Epithelial cell of esophagus (primary cell): ENCODE data around the gene CAPZA3.
"Not testable (repeated sequence)": the region's sequence is repeated elsewhere in the genome, so short reads cannot be mapped to it uniquely, and the experiment has no call there.

ENCODE experiments used
- DNase-seq: peaks from one replicate; pipeline ENCODE4 v3.0.0; 2010; ENCODE audit warnings: low read depth
- H3K4me3 ChIP-seq: 2 replicates; pipeline ENCODE4 v1.5.1; 2011; ENCODE audit warnings: mild to moderate bottlenecking, low read length, control low read depth
- CTCF ChIP-seq: IDR thresholded peaks from 2 replicates; pipeline ENCODE4 v1.5.1; 2011; ENCODE audit warnings: low read depth, mild to moderate bottlenecking, low read length, control low read depth, inconsistent platforms; ENCODE audit not compliant: insufficient read depth; ENCODE audit errors: missing control alignments

Gene CAPZA3

GRCh38 chr12:18753481-18754123, 15.7 kb downstream of the CAPZA3 start:
- no peak overlapping the region for H3K4me3 ChIP-seq
- DNase-seq = no peak
- no peak for TF ChIP-seq CTCF

- no peak overlapping the region for H3K4me3 ChIP-seq
- no peak for DNase-seq
- TF ChIP-seq CTCF = no peak
Observed at GRCh38 chr12:18754124-18754707, 16.3 kb downstream of the CAPZA3 start.

GRCh38 chr12:18755341-18755740, 17.4 kb downstream of the CAPZA3 start:
- DNase-seq = no peak
- no peak overlapping the region for H3K4me3 ChIP-seq
- no peak for TF ChIP-seq CTCF

GRCh38 chr12:18766479-18766878, 28.6 kb downstream of the CAPZA3 start:
- DNase-seq, H3K4me3 ChIP-seq: not testable (repeated sequence)

- TF ChIP-seq CTCF = no peak
- H3K4me3 ChIP-seq = no peak overlapping the region
- peak; percentile 10 for DNase-seq
Observed at GRCh38 chr12:18782827-18783226, 44.9 kb downstream of the CAPZA3 start.

- not testable (repeated sequence) for DNase-seq, H3K4me3 ChIP-seq
Observed at GRCh38 chr12:18785465-18785864, 47.5 kb downstream of the CAPZA3 start.
